CD4-positive, alpha-beta T cell treated with Interleukin-17A for 1 hour (primary cell): ENCODE results near the gene TPD52L2.

Experiments
- DNase-seq: peaks from one replicate; pipeline ENCODE4 v3.0.0-alpha.2; 2020

The TPD52L2 gene

GRCh38 chr20:63934271-63935068 is 69.4 kb downstream of the TPD52L2 start:
- no peak for DNase-seq

GRCh38 chr20:63935447-63935846 is 70.4 kb downstream of the TPD52L2 start:
- no peak for DNase-seq

GRCh38 chr20:63937596-63937995 is 72.5 kb downstream of the TPD52L2 start:
- DNase-seq: no peak

GRCh38 chr20:63939061-63939935 is 74.2 kb downstream of the TPD52L2 start:
- DNase-seq: no peak

- no peak for DNase-seq
These were observed 75.0 kb downstream of the TPD52L2 start for GRCh38 chr20:63940071-63940471.

GRCh38 chr20:63940472-63941266 is 75.6 kb downstream of the TPD52L2 start:
- no peak for DNase-seq
